GM19438 (cell line): ENCODE results near the gene PITX3.
"Not testable (repeated sequence)": the region's sequence is repeated elsewhere in the genome, so short reads cannot be mapped to it uniquely, and the experiment has no call there.

Experiments used
- ATAC-seq: cut with Tn5 transposase; IDR thresholded peaks from one replicate; pipeline ENCODE4 v1.9.1; 2021; ENCODE audit warnings: low read depth; ENCODE audit not compliant: unreplicated experiment

Gene PITX3

GRCh38 chr10:102229810-102230263 is 11.5 kb downstream of the PITX3 start:
- no peak for ATAC-seq

- ATAC-seq = no peak
Observed at GRCh38 chr10:102227050-102227449, 14.3 kb downstream of the PITX3 start.

- no peak for ATAC-seq
Observed at GRCh38 chr10:102226542-102226870, 14.8 kb downstream of the PITX3 start.

GRCh38 chr10:102225646-102226541 is 15.4 kb downstream of the PITX3 start, which contains the start of gene ELOVL3:
TSS of gene ELOVL3 (plus strand) at chr10:102226299. CDS start at chr10:102226549, 250 bp downstream.
- ATAC-seq = peak; percentile 95

GRCh38 chr10:102222797-102223196 is 18.5 kb downstream of the PITX3 start:
- no peak for ATAC-seq

- no peak for ATAC-seq
Observed at GRCh38 chr10:102220612-102221011, 20.7 kb downstream of the PITX3 start.

GRCh38 chr10:102219370-102219769 is 21.9 kb downstream of the PITX3 start:
- ATAC-seq = no peak

GRCh38 chr10:102213599-102213998 is 27.7 kb downstream of the PITX3 start:
- not testable (repeated sequence) for ATAC-seq

GRCh38 chr10:102211615-102212299 is 29.6 kb downstream of the PITX3 start:
- no peak for ATAC-seq

- no peak for ATAC-seq
Observed at GRCh38 chr10:102208311-102209035, 32.8 kb downstream of the PITX3 start.

- ATAC-seq = no peak
Observed at GRCh38 chr10:102202386-102202785, 38.9 kb downstream of the PITX3 start.

GRCh38 chr10:102200751-102201640 is 40.3 kb downstream of the PITX3 start:
- no peak for ATAC-seq

- no peak for ATAC-seq
Observed at GRCh38 chr10:102198027-102198426, 43.3 kb downstream of the PITX3 start.

GRCh38 chr10:102196893-102197292 is 44.4 kb downstream of the PITX3 start:
- no peak for ATAC-seq

- ATAC-seq = no peak
Observed at GRCh38 chr10:102195296-102195870, 45.9 kb downstream of the PITX3 start.

GRCh38 chr10:102191956-102192355 is 49.4 kb downstream of the PITX3 start:
- no peak for ATAC-seq

GRCh38 chr10:102188941-102189898 is 52.1 kb downstream of the PITX3 start:
- not testable (repeated sequence) for ATAC-seq

GRCh38 chr10:102188298-102188940 is 52.9 kb downstream of the PITX3 start:
- no peak for ATAC-seq
